Gastrocnemius medialis (tissue), 4 donors: ENCODE data around the gene LY6G5C. TPM values are rescaled to one million over a fixed set of nuclear protein-coding genes. Genes with fewer than 3 reads are reported as not detected.

Experiments
- ATAC-seq, 2 donors: fragments of 150-250 bp; one replicate each; pipeline ENCODE4 v1.9.1; 2016
- DNase-seq, 2 donors: peaks; one replicate each; pipeline ENCODE4 v3.0.0-alpha.2; 2019
- H3K27ac ChIP-seq, 4 donors: fragments of 200-600 bp; sonication (generic); 1 replicate in 1 of 4; 2 replicates in 3 of 4; pipeline ENCODE4 v1.5.1; 2016 to 2018; ENCODE audit warnings: mild to moderate bottlenecking in 2 of 4, moderate library complexity in 1 of 4
- H3K27me3 ChIP-seq, 3 donors: fragments of 200-600 bp; sonication (generic) in 2 of 3; 1 replicate in 1 of 3; 2 replicates in 2 of 3; pipeline versions ENCODE4 v1.5.1 to v1.6.0; 2016 to 2019; ENCODE audit warnings: mild to moderate bottlenecking in 1 of 3, moderate library complexity in 1 of 3
- H3K36me3 ChIP-seq, 2 donors: fragments of 200-600 bp; sonication (generic) in 1 of 2; one replicate each; pipeline ENCODE4 v1.5.1; 2017 to 2018
- H3K4me1 ChIP-seq, 2 donors: fragments of 200-600 bp; sonication (generic) in 1 of 2; one replicate each; pipeline ENCODE4 v1.5.1; 2016 to 2017; ENCODE audit warnings: mild to moderate bottlenecking in 2 of 2
- H3K4me3 ChIP-seq, 4 donors: fragments of 200-600 bp; sonication (generic) in 3 of 4; 1 replicate in 1 of 4; 2 replicates in 3 of 4; pipeline ENCODE4 v1.5.1; 2016 to 2019; ENCODE audit warnings: mild to moderate bottlenecking in 2 of 4
- H3K9me3 ChIP-seq, 3 donors: fragments of 200-600 bp; sonication (generic) in 2 of 3; 1 replicate in 1 of 3; 2 replicates in 2 of 3; pipeline ENCODE4 v1.5.1; 2016 to 2019
- POLR2A ChIP-seq, 2 donors: fragments of 450-650 bp; IDR thresholded peaks; one replicate each; pipeline ENCODE4 v1.6.1; 2017; ENCODE audit warnings: antibody characterized with exemption in 2 of 2, mild to moderate bottlenecking in 2 of 2, moderate library complexity in 2 of 2
- in situ Hi-C, 4 donors: fragments of 200-750 bp; cut with MboI; loops; one replicate each; pipeline versions ENCODE4 v1.15.0 to v1.8.0; 2017; ENCODE audit warnings: low sequenced_read_pairs in 4 of 4
- intact Hi-C: fragments of 100-400 bp; cut with DNase I; formaldehyde crosslinking; loops from one replicate; pipeline ENCODE4 v1.15.1; 2023; ENCODE audit warnings: low total_unique reads
- total RNA-seq, 4 donors: library from RNA; depleted of rRNA; stranded (reverse); fragments of >200 nt; gene quantifications; one replicate each; pipeline versions ENCODE4 v1.1.0 to v1.2.3, GENCODE V29; 2016
- TF ChIP-seq, protein P1 (sequence below), 5 experiments: fragments of 450-650 bp in 3 of 5; fragments of 200-600 bp in 2 of 5; sonication (generic) in 2 of 5; IDR thresholded peaks in 4 of 5; conservative IDR thresholded peaks in 1 of 5; 1 replicate in 4 of 5; 2 replicates in 1 of 5; pipeline ENCODE4 v1.5.1; 2016 to 2019; ENCODE audit warnings: antibody characterized with exemption in 5 of 5, mild to moderate bottlenecking in 3 of 5, moderate library complexity in 3 of 5

The LY6G5C gene
- total RNA-seq, 4 donors from 2014 or later: 1.3 to 3.2 TPM; not detected in 2

DNA sequence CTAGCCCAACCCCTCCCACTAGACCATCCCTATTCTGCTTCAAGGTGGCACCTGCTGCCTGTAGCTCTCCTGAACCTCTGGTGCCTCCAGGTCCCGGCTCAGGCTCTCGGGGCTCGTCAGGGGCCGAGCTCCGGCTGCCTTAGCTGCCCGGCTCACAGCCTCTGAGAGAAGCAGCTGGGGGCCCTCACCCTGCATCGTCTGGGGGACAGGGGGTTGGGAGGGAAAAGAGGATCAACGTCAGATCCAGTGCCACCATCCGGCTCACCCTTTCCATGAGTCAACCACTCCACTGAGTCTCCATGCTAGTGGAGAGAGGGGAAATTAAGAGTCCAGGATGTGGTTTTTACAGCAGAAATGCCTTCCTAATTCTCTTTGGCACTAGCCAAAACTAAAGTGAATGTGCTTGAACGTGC lies 41.4 kb downstream of the LY6G5C start:
- TF ChIP-seq POLR2A (IDR thresholded peaks at IDR 0.05): no peak
- TF ChIP-seq, protein P1, sequence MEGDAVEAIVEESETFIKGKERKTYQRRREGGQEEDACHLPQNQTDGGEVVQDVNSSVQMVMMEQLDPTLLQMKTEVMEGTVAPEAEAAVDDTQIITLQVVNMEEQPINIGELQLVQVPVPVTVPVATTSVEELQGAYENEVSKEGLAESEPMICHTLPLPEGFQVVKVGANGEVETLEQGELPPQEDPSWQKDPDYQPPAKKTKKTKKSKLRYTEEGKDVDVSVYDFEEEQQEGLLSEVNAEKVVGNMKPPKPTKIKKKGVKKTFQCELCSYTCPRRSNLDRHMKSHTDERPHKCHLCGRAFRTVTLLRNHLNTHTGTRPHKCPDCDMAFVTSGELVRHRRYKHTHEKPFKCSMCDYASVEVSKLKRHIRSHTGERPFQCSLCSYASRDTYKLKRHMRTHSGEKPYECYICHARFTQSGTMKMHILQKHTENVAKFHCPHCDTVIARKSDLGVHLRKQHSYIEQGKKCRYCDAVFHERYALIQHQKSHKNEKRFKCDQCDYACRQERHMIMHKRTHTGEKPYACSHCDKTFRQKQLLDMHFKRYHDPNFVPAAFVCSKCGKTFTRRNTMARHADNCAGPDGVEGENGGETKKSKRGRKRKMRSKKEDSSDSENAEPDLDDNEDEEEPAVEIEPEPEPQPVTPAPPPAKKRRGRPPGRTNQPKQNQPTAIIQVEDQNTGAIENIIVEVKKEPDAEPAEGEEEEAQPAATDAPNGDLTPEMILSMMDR (IDR thresholded peaks at IDR 0.05 in 4 of 5, conservative IDR thresholded peaks at IDR 0.05 in 1 of 5): no peak
- no peak for DNase-seq
- ATAC-seq: no peak
- H3K9me3 ChIP-seq: no peaks in the 10 kb centered on the region
- no peaks in the 10 kb centered on the region for H3K27me3 ChIP-seq
- intact Hi-C loops (no loop called here), in situ Hi-C loops (no loop called here)
- no peak overlapping the region for H3K4me3 ChIP-seq
- H3K4me1 ChIP-seq: no peaks in the 10 kb centered on the region
- H3K27ac ChIP-seq: peak overlapping the region in 1 of 4 donors; percentile 42
- peaks cover 7 to 91% of the 10 kb centered on the region in 2 donors for H3K36me3 ChIP-seq

DNA sequence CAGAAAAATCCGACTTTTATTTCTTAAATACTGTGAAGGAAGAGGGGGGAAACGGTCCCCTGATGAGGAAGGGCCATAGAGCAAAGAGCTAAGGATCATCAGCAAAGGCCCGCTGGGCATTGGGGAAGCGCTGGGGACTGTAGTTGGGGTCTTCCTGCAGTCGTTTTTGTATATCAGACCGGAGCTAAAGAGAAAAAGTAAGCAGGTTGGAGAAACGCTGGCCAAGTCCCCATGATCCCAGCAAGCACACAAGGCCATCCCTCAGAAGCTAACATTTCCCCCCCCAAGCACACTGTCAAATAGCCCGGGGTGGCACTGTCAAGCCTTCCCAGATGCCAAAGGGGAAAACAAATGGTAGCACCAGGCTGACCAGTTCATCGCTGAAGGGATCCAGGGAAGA lies 41.8 kb downstream of the LY6G5C start:
- intact Hi-C loops (no loop called here), in situ Hi-C loops (no loop called here)
- H3K36me3 ChIP-seq: peaks cover 7 to 91% of the 10 kb centered on the region in 2 donors
- peak in 1 of 2 donors; percentile 16 for ATAC-seq
- no peak for TF ChIP-seq POLR2A (IDR thresholded peaks at IDR 0.05)
- TF ChIP-seq, protein P1 (IDR thresholded peaks at IDR 0.05 in 4 of 5, conservative IDR thresholded peaks at IDR 0.05 in 1 of 5): no peak
- H3K27me3 ChIP-seq: no peaks in the 10 kb centered on the region
- H3K4me3 ChIP-seq: no peak overlapping the region
- DNase-seq: no peak
- peak overlapping the region in 1 of 4 donors; percentile 42 for H3K27ac ChIP-seq
- H3K9me3 ChIP-seq: no peaks in the 10 kb centered on the region
- H3K4me1 ChIP-seq: no peaks in the 10 kb centered on the region

DNA sequence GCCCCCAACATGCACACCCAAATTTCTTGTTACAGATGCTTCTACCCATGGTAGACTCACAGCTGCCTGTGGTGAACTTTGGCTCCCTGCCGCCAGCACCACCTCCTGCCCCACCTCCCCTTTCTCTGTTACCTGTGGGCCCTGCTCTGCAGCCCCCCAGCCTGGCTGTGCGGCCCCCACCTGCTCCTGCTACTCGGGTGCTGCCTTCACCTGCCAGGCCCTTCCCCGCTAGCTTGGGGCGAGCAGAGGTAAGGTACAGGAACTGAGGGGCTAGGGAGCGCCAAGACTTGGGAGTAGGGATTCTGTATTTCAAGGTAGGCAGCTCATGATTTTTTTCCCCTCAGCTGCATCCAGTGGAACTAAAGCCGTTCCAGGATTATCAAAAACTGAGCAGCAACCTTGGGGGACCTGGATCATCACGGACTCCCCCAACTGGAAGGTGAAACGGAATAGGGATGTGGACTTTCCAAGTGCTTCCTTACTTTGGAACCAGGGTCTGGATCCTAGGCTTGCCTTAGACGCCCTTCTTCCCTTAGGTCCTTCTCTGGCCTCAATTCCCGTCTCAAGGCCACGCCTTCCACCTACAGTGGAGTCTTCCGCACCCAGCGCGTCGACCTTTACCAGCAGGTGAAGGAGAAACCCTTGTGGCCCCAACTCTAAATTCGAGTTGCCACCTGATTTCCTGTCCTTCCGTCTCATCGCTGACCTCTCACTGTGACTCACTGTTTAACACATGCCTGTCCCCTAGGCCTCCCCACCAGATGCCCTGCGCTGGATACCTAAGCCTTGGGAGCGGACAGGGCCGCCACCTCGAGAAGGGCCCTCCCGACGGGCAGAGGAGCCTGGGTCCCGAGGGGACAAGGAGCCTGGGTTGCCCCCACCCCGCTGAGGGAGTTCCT lies 43.9 kb downstream of the LY6G5C start:
- Histone ChIP-seq H3K4me1 (no peaks in the 10 kb centered on the region), H3K27ac (peak overlapping the region in 1 of 4 donors; percentile 31), H3K4me3 (no peak overlapping the region), H3K27me3 (no peaks in the 10 kb centered on the region), H3K9me3 (no peaks in the 10 kb centered on the region), H3K36me3 (peaks cover 7 to 96% of the 10 kb centered on the region in 2 donors)
- intact Hi-C loops (no loop called here), in situ Hi-C loops (no loop called here)
- TF ChIP-seq POLR2A (IDR thresholded peaks at IDR 0.05): no peak
- TF ChIP-seq, protein P1 (IDR thresholded peaks at IDR 0.05 in 4 of 5, conservative IDR thresholded peaks at IDR 0.05 in 1 of 5): no peak
- DNase-seq (no peak), ATAC-seq (no peak)

- ATAC-seq (no peak), DNase-seq (no peak)
- in situ Hi-C loops: no loop called here
- Histone ChIP-seq H3K4me3 (no peak overlapping the region), H3K27me3 (no peaks in the 10 kb centered on the region), H3K36me3 (peaks cover 0 to 96% of the 10 kb centered on the region in 2 donors), H3K4me1 (no peaks in the 10 kb centered on the region), H3K27ac (no peak overlapping the region), H3K9me3 (no peaks in the 10 kb centered on the region)
- TF ChIP-seq POLR2A (IDR thresholded peaks at IDR 0.05): no peak
- TF ChIP-seq, protein P1 (IDR thresholded peaks at IDR 0.05 in 4 of 5, conservative IDR thresholded peaks at IDR 0.05 in 1 of 5): no peak
- intact Hi-C loops: no loop called here
These were observed 45.8 kb downstream of the LY6G5C start for GRCh38 chr6:31634969-31635575.
